H1 (cell line): ENCODE results near the gene LRRC56. TPM values are rescaled to one million over a fixed set of nuclear protein-coding genes. Genes with fewer than 3 reads are reported as not detected.

ENCODE experiments used
- PHF8 ChIP-seq: fragments of 200-600 bp; sonication (generic); conservative IDR thresholded peaks from 2 replicates; pipeline ENCODE4 v1.7.1; 2012; ENCODE audit warnings: low read depth, mild to moderate bottlenecking, inconsistent platforms, low read length, moderate library complexity
- SIRT6 ChIP-seq: IDR thresholded peaks from one replicate; pipeline ENCODE4 v1.7.1; 2012; ENCODE audit warnings: low read length, inconsistent platforms
- polyA plus RNA-seq, 7 experiments: library from polyadenylated mRNA; depleted of rRNA in 3 of 7; stranded (reverse) in 5 of 7; unstranded in 2 of 7; fragments of >200 nt in 5 of 7; fragments of 200-250 nt in 2 of 7; gene quantifications; 1 replicate in 5 of 7; 2 replicates in 1 of 7; 4 replicates in 1 of 7; pipeline versions ENCODE4 v1.2.1 to v1.2.3, GENCODE V29; 2011 to 2013; ENCODE audit warnings: missing spikeins in 2 of 7, mixed read lengths in 2 of 7
- total RNA-seq: library from RNA; stranded (reverse); fragmentation: NEBNext Ultra II Directional; extraction: Animal tissue kit (Norgen Biotek cat#: 25700); gene quantifications from 2 replicates; pipeline ENCODE4 v1.2.1, GENCODE V29; 2021

The LRRC56 gene
- total and polyA plus RNA-seq, 2 of the 8 experiments (the other 6 are each of a cell fraction or from before 2014, with no cell fraction given), result 0.94 to 1.9 TPM

GRCh38 chr11:548700-549603 lies 11.6 kb downstream of the LRRC56 start (continued):
- TF ChIP-seq SIRT6, result no peak
- TF ChIP-seq PHF8, result no peak
